HepG2 (cell line): Measurements from ENCODE around the gene ARID1A. TPM values are rescaled to one million over a fixed set of nuclear protein-coding genes. Genes with fewer than 3 reads are reported as not detected.

Experiments
- BATF2 ChIP-seq: sonication (generic); formaldehyde crosslinking; IDR thresholded peaks from 2 replicates; pipeline ENCODE4 v1.8.0; 2022; ENCODE audit warnings: mild to moderate bottlenecking, missing genetic modification reagents, moderate library complexity
- CBX5 ChIP-seq: sonication (generic); formaldehyde crosslinking; IDR thresholded peaks from 2 replicates; pipeline ENCODE4 v1.4.0; 2020; ENCODE audit warnings: missing genetic modification reagents, borderline replicate concordance
- EP300 ChIP-seq, 3 experiments: sonication (generic) in 1 of 3; formaldehyde crosslinking in 1 of 3; IDR thresholded peaks; 2 replicates each; pipeline versions ENCODE4 v1.5.1 to v1.6.1; 2011 to 2020; ENCODE audit warnings: low read depth in 2 of 3, low read length in 2 of 3, borderline replicate concordance in 1 of 3, improper control_type of control experiment in 1 of 3, mild to moderate bottlenecking in 1 of 3, missing genetic modification reagents in 1 of 3, moderate library complexity in 1 of 3
- HES4 ChIP-seq: sonication (generic); formaldehyde crosslinking; IDR thresholded peaks from 2 replicates; pipeline ENCODE4 v1.9.0; 2021; ENCODE audit warnings: mild to moderate bottlenecking, missing genetic modification reagents, borderline replicate concordance
- MEIS2 ChIP-seq: sonication (generic); formaldehyde crosslinking; IDR thresholded peaks from 2 replicates; pipeline ENCODE4 v1.9.0; 2021; ENCODE audit warnings: mild to moderate bottlenecking, missing genetic modification reagents
- NFE2L2 ChIP-seq: fragments of 150-350 bp; IDR thresholded peaks from 2 replicates; pipeline ENCODE4 v1.6.1; 2014; ENCODE audit warnings: low read length
- PBX2 ChIP-seq: IDR thresholded peaks from 2 replicates; pipeline ENCODE4 v1.6.1; 2016; ENCODE audit warnings: control low read depth
- SMARCC2 ChIP-seq: fragments of 450-650 bp; IDR thresholded peaks from 2 replicates; pipeline ENCODE4 v1.6.1; 2017; ENCODE audit warnings: antibody characterized with exemption, mild to moderate bottlenecking
- SP4 ChIP-seq: sonication (generic); formaldehyde crosslinking; IDR thresholded peaks from 2 replicates; pipeline ENCODE4 v1.8.1; 2023; ENCODE audit warnings: mild to moderate bottlenecking, missing genetic modification reagents
- ZNF101 ChIP-seq: sonication (generic); formaldehyde crosslinking; IDR thresholded peaks from 2 replicates; pipeline ENCODE4 v1.4.0; 2020; ENCODE audit warnings: mild to moderate bottlenecking, low read depth, missing genetic modification reagents, borderline replicate concordance
- ZNF124 ChIP-seq: sonication (generic); formaldehyde crosslinking; IDR thresholded peaks from 2 replicates; pipeline ENCODE4 v1.4.0; 2020; ENCODE audit warnings: missing genetic modification reagents
- ZNF354B ChIP-seq: sonication (generic); formaldehyde crosslinking; IDR thresholded peaks from 2 replicates; pipeline ENCODE4 v1.8.0; 2022; ENCODE audit warnings: mild to moderate bottlenecking, missing genetic modification reagents
- ZNF407 ChIP-seq: sonication (generic); formaldehyde crosslinking; IDR thresholded peaks from one replicate; pipeline ENCODE4 v1.5.1; 2020; ENCODE audit warnings: mild to moderate bottlenecking, missing genetic modification reagents; ENCODE audit errors: not compliant biosample characterization
- ZNF446 ChIP-seq: sonication (generic); formaldehyde crosslinking; IDR thresholded peaks from 2 replicates; pipeline ENCODE4 v1.5.0; 2020; ENCODE audit warnings: mild to moderate bottlenecking, missing genetic modification reagents
- ZNF788 ChIP-seq: sonication (generic); formaldehyde crosslinking; IDR thresholded peaks from 2 replicates; pipeline ENCODE4 v1.5.0; 2020; ENCODE audit warnings: mild to moderate bottlenecking, missing genetic modification reagents, borderline replicate concordance
- ZNF883 ChIP-seq: sonication (generic); formaldehyde crosslinking; IDR thresholded peaks from 2 replicates; pipeline ENCODE4 v1.5.1; 2020; ENCODE audit warnings: mild to moderate bottlenecking, missing genetic modification reagents; ENCODE audit errors: not compliant biosample characterization
- polyA plus RNA-seq, 8 experiments: library from polyadenylated mRNA; depleted of rRNA in 3 of 8; stranded (reverse) in 7 of 8; unstranded in 1 of 8; fragments of >200 nt; fragmentation: Illumina TruSeq in 4 of 8; extraction: Trizol in 4 of 8; gene quantifications; 2 replicates each; pipeline versions ENCODE4 v1.2.1 to v1.2.3, GENCODE V29; 2011 to 2016; ENCODE audit warnings: low read depth in 4 of 8, missing spikeins in 1 of 8, mixed read lengths in 1 of 8; ENCODE audit not compliant: insufficient read depth in 1 of 8
- total RNA-seq, 5 experiments: library from RNA; depleted of rRNA; stranded (reverse); fragments of >200 nt; fragmentation: Illumina TruSeq; extraction: Trizol; gene quantifications; 2 replicates each; pipeline ENCODE4 v1.2.3, GENCODE V29; 2016; ENCODE audit warnings: low read depth in 1 of 5
- TF ChIP-seq, protein P1 (sequence below): sonication (generic); formaldehyde crosslinking; IDR thresholded peaks from 2 replicates; pipeline ENCODE4 v1.8.0; 2022; ENCODE audit warnings: mild to moderate bottlenecking, missing genetic modification reagents

Gene ARID1A
- total and polyA plus RNA-seq, 2 of the 13 experiments (the other 11 are each of a cell fraction or from before 2014, with no cell fraction given), result 11.9 to 15.9 TPM

DNA sequence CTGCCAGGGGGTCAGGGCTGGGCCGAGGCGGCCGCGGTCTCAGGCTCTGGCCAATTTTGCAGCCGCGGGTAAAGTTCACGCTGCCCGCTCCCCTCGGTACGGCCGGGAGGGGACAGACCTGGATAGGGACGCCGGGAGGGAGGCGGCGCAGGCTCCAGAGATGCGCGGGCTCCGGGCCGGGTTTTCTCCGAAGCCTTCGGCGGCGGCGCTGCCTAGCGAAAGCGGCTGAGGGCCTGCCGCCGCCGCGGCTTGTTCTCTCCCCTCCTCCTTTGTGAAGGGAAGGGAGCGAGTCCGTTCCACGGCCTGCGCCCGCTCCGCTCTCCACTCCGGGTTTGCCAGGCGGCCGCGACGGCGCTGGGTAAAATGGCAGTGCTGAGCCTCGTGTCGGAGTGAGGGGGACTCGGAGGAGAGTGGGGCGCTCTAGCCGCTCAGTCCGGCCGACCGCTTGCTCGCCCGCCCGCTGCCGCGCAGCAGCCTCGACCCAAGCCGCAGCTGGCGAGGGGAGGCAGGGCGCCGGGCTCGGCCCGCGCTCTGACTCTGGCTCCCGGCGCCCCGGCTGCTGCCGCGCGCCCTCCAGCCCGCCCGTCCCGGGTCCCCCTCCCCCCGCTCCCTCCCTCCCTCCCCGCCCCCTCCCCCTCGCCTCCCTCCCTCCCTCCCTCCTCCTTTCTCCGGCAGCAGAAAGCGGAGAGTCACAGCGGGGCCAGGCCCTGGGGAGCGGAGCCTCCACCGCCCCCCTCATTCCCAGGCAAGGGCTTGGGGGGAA, at the start of gene ARID1A (continued):
- TF ChIP-seq ZNF788 (CRISPR knock-in tag) (peak; percentile 97; the same call in 1 of the 2 replicates), ZNF354B (CRISPR knock-in tag) (0 out of 2 replicates have a peak, but pooled peaks have one; percentile 89), CBX5 (CRISPR knock-in tag) (peak; percentile 97), SP4 (CRISPR knock-in tag) (peak; percentile 81), ZNF407 (no peak), ZNF883 (CRISPR knock-in tag) (peak; percentile 80), ZNF446 (CRISPR knock-in tag) (peak; percentile 89), MEIS2 (peak; percentile 83), SMARCC2 (no peak), ZNF124 (CRISPR knock-in tag) (no peak; the same call in 1 of the 2 replicates), EP300 (IDR thresholded peaks at IDR 0.05; ENCODE audit: low read depth in 2 of 2, low read length in 2 of 2) (peak in 1 of 2 experiments; percentile 40; a peak in 1 of 4 replicates), EP300 (CRISPR knock-in tag; IDR thresholded peaks at IDR 0.05; ENCODE audit: borderline replicate concordance) (peak; percentile 52; the same call in 1 of the 2 replicates), BATF2 (CRISPR knock-in tag) (0 out of 2 replicates have a peak, but pooled peaks have one; percentile 60), PBX2 (CRISPR knock-in tag) (no peak), NFE2L2 (no peak), HES4 (CRISPR knock-in tag) (peak; percentile 92), ZNF101 (CRISPR knock-in tag) (no peak; the same call in 1 of the 2 replicates)
- TF ChIP-seq, protein P1, sequence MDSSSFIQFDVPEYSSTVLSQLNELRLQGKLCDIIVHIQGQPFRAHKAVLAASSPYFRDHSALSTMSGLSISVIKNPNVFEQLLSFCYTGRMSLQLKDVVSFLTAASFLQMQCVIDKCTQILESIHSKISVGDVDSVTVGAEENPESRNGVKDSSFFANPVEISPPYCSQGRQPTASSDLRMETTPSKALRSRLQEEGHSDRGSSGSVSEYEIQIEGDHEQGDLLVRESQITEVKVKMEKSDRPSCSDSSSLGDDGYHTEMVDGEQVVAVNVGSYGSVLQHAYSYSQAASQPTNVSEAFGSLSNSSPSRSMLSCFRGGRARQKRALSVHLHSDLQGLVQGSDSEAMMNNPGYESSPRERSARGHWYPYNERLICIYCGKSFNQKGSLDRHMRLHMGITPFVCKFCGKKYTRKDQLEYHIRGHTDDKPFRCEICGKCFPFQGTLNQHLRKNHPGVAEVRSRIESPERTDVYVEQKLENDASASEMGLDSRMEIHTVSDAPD (CRISPR knock-in tag), result peak; percentile 82; the same call in 1 of the 2 replicates
